Measurements from ENCODE around the gene MFNG. TPM values are rescaled to one million over a fixed set of nuclear protein-coding genes. Genes with fewer than 3 reads are reported as not detected.

Gene MFNG
- total and polyA plus RNA-seq, 2 donors (not counting 1 experiment from before 2014, with no cell fraction given): 95.9 to 125 TPM

DNA sequence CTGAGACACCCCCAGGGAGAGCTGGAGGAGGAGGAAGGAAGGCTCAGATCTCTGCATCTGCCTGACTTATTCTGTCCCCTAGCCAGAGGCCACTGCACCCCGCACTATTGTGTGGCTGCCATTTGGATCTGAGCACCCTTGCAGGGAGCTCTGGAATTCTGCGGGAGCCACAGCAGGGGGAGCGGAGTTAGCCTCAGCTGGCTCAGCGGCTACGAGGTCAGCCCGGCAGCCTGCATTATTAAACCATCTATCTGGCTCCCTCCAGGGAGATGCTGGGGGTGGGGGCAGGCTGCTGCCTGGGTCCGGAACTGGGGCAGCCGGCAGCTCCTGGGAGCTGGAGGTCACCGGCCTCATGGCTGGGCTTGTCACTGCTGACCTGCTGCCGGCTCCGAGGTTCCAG lies 52.4 kb downstream of the MFNG start:
- TF ChIP-seq EZH2 (IDR thresholded peaks at IDR 0.05; ENCODE audit: borderline replicate concordance, insufficient read depth, low read depth, low read length, poor library complexity, severe bottlenecking): no peak
- TF ChIP-seq, protein P1, sequence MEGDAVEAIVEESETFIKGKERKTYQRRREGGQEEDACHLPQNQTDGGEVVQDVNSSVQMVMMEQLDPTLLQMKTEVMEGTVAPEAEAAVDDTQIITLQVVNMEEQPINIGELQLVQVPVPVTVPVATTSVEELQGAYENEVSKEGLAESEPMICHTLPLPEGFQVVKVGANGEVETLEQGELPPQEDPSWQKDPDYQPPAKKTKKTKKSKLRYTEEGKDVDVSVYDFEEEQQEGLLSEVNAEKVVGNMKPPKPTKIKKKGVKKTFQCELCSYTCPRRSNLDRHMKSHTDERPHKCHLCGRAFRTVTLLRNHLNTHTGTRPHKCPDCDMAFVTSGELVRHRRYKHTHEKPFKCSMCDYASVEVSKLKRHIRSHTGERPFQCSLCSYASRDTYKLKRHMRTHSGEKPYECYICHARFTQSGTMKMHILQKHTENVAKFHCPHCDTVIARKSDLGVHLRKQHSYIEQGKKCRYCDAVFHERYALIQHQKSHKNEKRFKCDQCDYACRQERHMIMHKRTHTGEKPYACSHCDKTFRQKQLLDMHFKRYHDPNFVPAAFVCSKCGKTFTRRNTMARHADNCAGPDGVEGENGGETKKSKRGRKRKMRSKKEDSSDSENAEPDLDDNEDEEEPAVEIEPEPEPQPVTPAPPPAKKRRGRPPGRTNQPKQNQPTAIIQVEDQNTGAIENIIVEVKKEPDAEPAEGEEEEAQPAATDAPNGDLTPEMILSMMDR (IDR thresholded peaks at IDR 0.05): no peak
- Histone ChIP-seq H3K79me2 (ENCODE audit: control insufficient read depth, insufficient read depth, low read length) (no peaks in the 10 kb centered on the region), H3K9me3 (ENCODE audit: control extremely low read depth in 1 of 3, control insufficient read depth in 2 of 3, insufficient read depth in 1 of 3, low read length in 2 of 3) (peaks cover 0 to 12% (median 0%) of the 10 kb centered on the region in 3 donors), H3K4me3 (ENCODE audit: control extremely low read depth in 1 of 5, extremely low read depth in 1 of 5, insufficient read depth in 1 of 5, low read depth in 2 of 5, low read length in 4 of 5) (no peak overlapping the region), H3K27ac (ENCODE audit: low read length in 2 of 2) (no peak overlapping the region), H3K4me2 (replicated peaks; ENCODE audit: low read depth, low read length, poor library complexity, severe bottlenecking) (no peak overlapping the region), H3K9ac (ENCODE audit: low read length) (no peak overlapping the region), H4K20me1 (ENCODE audit: control insufficient read depth, insufficient read depth, low read length, poor library complexity, severe bottlenecking) (no peaks in the 10 kb centered on the region), H2AFZ (ENCODE audit: insufficient read depth, low read depth, low read length, poor library complexity, severe bottlenecking) (no peak overlapping the region), H3K27me3 (replicated peaks in 1 of 4; ENCODE audit: control extremely low read depth in 1 of 4, control insufficient read depth in 3 of 4, insufficient read depth in 4 of 4, low read length in 3 of 4) (peaks cover 0 to 48% (median 11%) of the 10 kb centered on the region in 4 experiments), H3K36me3 (replicated peaks in 1 of 2; ENCODE audit: control extremely low read depth in 1 of 2, control insufficient read depth in 1 of 2, extremely low read depth in 1 of 2, insufficient read depth in 2 of 2, low read length in 1 of 2) (no peaks in the 10 kb centered on the region), H3K4me1 (ENCODE audit: control insufficient read depth in 2 of 2, insufficient read depth in 2 of 2, low read length in 2 of 2) (peaks cover 3 to 5% of the 10 kb centered on the region in 2 donors)
- Mint-ChIP-seq H3K27ac (no peak overlapping the region), H3K27me3 (peaks cover 53% of the 10 kb centered on the region), H3K4me1 (peaks cover 3% of the 10 kb centered on the region), H3K9me3 (ENCODE audit: insufficient read depth) (no peaks in the 10 kb centered on the region), H3K4me3 (no peak overlapping the region)
- DNase-seq (no peak), ATAC-seq (ENCODE audit: low read depth) (no peak)
- ChIA-PET POLR2A (interaction anchor here (0.6 to 0.7 kb wide), 2 partner anchors 53 to 149 kb away, joined by 3 read pairs; partner anchors contain the start of gene MFNG), CTCF (interaction anchor here (0.7 to 1.0 kb wide), 2 partner anchors 117 to 173 kb away, joined by 3 read pairs; no protein-coding TSS in a partner anchor)
- 95% methylated on average over 8 of the region's 11 CpGs for WGBS (ENCODE audit: insufficient coverage)
- intact Hi-C loops (cut with micrococcal nuclease): no loop called here

- WGBS (ENCODE audit: insufficient coverage): 85% methylated on average over 3 of the region's 3 CpGs
- Histone ChIP-seq H2AFZ (ENCODE audit: insufficient read depth, low read depth, low read length, poor library complexity, severe bottlenecking) (no peak overlapping the region), H3K27ac (ENCODE audit: low read length in 2 of 2) (no peak overlapping the region), H3K27me3 (replicated peaks in 1 of 4; ENCODE audit: control extremely low read depth in 1 of 4, control insufficient read depth in 3 of 4, insufficient read depth in 4 of 4, low read length in 3 of 4) (peaks cover 0 to 59% (median 21%) of the 10 kb centered on the region in 4 experiments), H3K9me3 (ENCODE audit: control extremely low read depth in 1 of 3, control insufficient read depth in 2 of 3, insufficient read depth in 1 of 3, low read length in 2 of 3) (peaks cover 0 to 20% (median 0%) of the 10 kb centered on the region in 3 donors), H3K36me3 (replicated peaks in 1 of 2; ENCODE audit: control extremely low read depth in 1 of 2, control insufficient read depth in 1 of 2, extremely low read depth in 1 of 2, insufficient read depth in 2 of 2, low read length in 1 of 2) (no peaks in the 10 kb centered on the region), H4K20me1 (ENCODE audit: control insufficient read depth, insufficient read depth, low read length, poor library complexity, severe bottlenecking) (no peaks in the 10 kb centered on the region), H3K4me2 (replicated peaks; ENCODE audit: low read depth, low read length, poor library complexity, severe bottlenecking) (no peak overlapping the region), H3K4me3 (ENCODE audit: control extremely low read depth in 1 of 5, extremely low read depth in 1 of 5, insufficient read depth in 1 of 5, low read depth in 2 of 5, low read length in 4 of 5) (no peak overlapping the region), H3K79me2 (ENCODE audit: control insufficient read depth, insufficient read depth, low read length) (no peaks in the 10 kb centered on the region), H3K4me1 (ENCODE audit: control insufficient read depth in 2 of 2, insufficient read depth in 2 of 2, low read length in 2 of 2) (peaks cover 14 to 16% of the 10 kb centered on the region in 2 donors), H3K9ac (ENCODE audit: low read length) (no peak overlapping the region)
- Mint-ChIP-seq H3K27ac (no peak overlapping the region), H3K27me3 (peaks cover 58% of the 10 kb centered on the region), H3K4me3 (no peak overlapping the region), H3K4me1 (peaks cover 8% of the 10 kb centered on the region), H3K9me3 (ENCODE audit: insufficient read depth) (no peaks in the 10 kb centered on the region)
- no peak for TF ChIP-seq EZH2 (IDR thresholded peaks at IDR 0.05; ENCODE audit: borderline replicate concordance, insufficient read depth, low read depth, low read length, poor library complexity, severe bottlenecking)
- TF ChIP-seq, protein P1 (IDR thresholded peaks at IDR 0.05): no peak
- DNase-seq: no peak
- ChIA-PET CTCF (no interaction called here), POLR2A (no interaction called here)
- intact Hi-C loops (cut with micrococcal nuclease): no loop called here
- no peak for ATAC-seq (ENCODE audit: low read depth)
Observed at GRCh38 chr22:37432708-37433054, 53.5 kb downstream of the MFNG start.

All from B cell (primary cell).